Cardiac muscle cell (in vitro differentiated cells and primary cell): ENCODE data around the gene FGF1. TPM values are rescaled to one million over a fixed set of nuclear protein-coding genes. Genes with fewer than 3 reads are reported as not detected.

ENCODE experiments used
- DNase-seq, 2 donors: peaks; one replicate each; pipeline versions ENCODE4 v3.0.0 to v3.0.0-alpha.2; 2010 to 2017; ENCODE audit warnings: low read depth in 1 of 2, low spot score in 1 of 2
- H3K27ac ChIP-seq: fragments of 200-600 bp; sonication (generic); 2 replicates; pipeline ENCODE4 v1.5.1; 2016
- H3K27me3 ChIP-seq: fragments of 200-600 bp; sonication (generic); 2 replicates; pipeline ENCODE4 v1.6.0; 2016; ENCODE audit warnings: control low read depth
- H3K36me3 ChIP-seq: fragments of 200-600 bp; sonication (generic); 2 replicates; pipeline ENCODE4 v1.5.1; 2016; ENCODE audit warnings: control low read depth
- H3K4me1 ChIP-seq: fragments of 200-600 bp; sonication (generic); 2 replicates; pipeline ENCODE4 v1.8.1; 2017; ENCODE audit warnings: low read depth, mild to moderate bottlenecking, mixed run types
- H3K4me3 ChIP-seq: fragments of 200-600 bp; sonication (generic); 2 replicates; pipeline ENCODE4 v1.5.1; 2016; ENCODE audit warnings: mild to moderate bottlenecking
- H3K9me3 ChIP-seq: fragments of 200-600 bp; sonication (generic); 2 replicates; pipeline ENCODE4 v1.5.1; 2017; ENCODE audit warnings: low read depth, mild to moderate bottlenecking, control low read depth
- CTCF ChIP-seq: IDR thresholded peaks from 2 replicates; pipeline ENCODE4 v1.5.1; 2012; ENCODE audit warnings: low read depth, mild to moderate bottlenecking, low read length
- polyA plus RNA-seq: library from polyadenylated mRNA; unstranded; fragments of >200 nt; fragmentation: Nextera tagmentation; extraction: Ambion mirVana; gene quantifications from 2 replicates; pipeline ENCODE4 v1.2.1, GENCODE V29; 2016
- total RNA-seq: library from RNA; depleted of rRNA; stranded (reverse); fragments of >200 nt; gene quantifications from 2 replicates; pipeline ENCODE4 v1.2.3, GENCODE V29; 2016

Gene FGF1
- total and polyA plus RNA-seq, 2 experiments from 2014 or later = not detected

GRCh38 chr5:142655339-142656267 is 30.3 kb downstream of the FGF1 start:
- Histone ChIP-seq H3K4me3 (no peak overlapping the region), H3K27me3 (no peaks in the 10 kb centered on the region), H3K36me3 (no peaks in the 10 kb centered on the region), H3K4me1 (peaks cover 10% of the 10 kb centered on the region), H3K27ac (no peak overlapping the region), H3K9me3 (no peaks in the 10 kb centered on the region)
- peak; percentile 99 for TF ChIP-seq CTCF
- peak; percentile 86 to 92 for DNase-seq

GRCh38 chr5:142654578-142655058 is 31.3 kb downstream of the FGF1 start:
- Histone ChIP-seq H3K27me3 (no peaks in the 10 kb centered on the region), H3K4me1 (peaks cover 10% of the 10 kb centered on the region), H3K9me3 (no peaks in the 10 kb centered on the region), H3K27ac (no peak overlapping the region), H3K4me3 (no peak overlapping the region), H3K36me3 (no peaks in the 10 kb centered on the region)
- DNase-seq = no peak
- TF ChIP-seq CTCF = no peak

GRCh38 chr5:142653321-142653720 is 32.6 kb downstream of the FGF1 start:
- no peak for TF ChIP-seq CTCF
- no peak for DNase-seq
- H3K36me3 ChIP-seq = no peaks in the 10 kb centered on the region
- no peaks in the 10 kb centered on the region for H3K27me3 ChIP-seq
- H3K9me3 ChIP-seq = no peaks in the 10 kb centered on the region
- H3K4me1 ChIP-seq = peaks cover 6% of the 10 kb centered on the region
- no peak overlapping the region for H3K27ac ChIP-seq
- H3K4me3 ChIP-seq = no peak overlapping the region

- no peak overlapping the region for H3K27ac ChIP-seq
- no peak for TF ChIP-seq CTCF
- DNase-seq = no peak
- no peaks in the 10 kb centered on the region for H3K9me3 ChIP-seq
- no peak overlapping the region for H3K4me3 ChIP-seq
- H3K36me3 ChIP-seq = no peaks in the 10 kb centered on the region
- H3K27me3 ChIP-seq = no peaks in the 10 kb centered on the region
- peaks cover 6% of the 10 kb centered on the region for H3K4me1 ChIP-seq
Measured at GRCh38 chr5:142652563-142652962, 33.3 kb downstream of the FGF1 start.

GRCh38 chr5:142650881-142651280 is 35.0 kb downstream of the FGF1 start:
- DNase-seq = no peak
- peaks cover 1% of the 10 kb centered on the region for H3K4me1 ChIP-seq
- no peak for TF ChIP-seq CTCF
- no peaks in the 10 kb centered on the region for H3K36me3 ChIP-seq
- H3K9me3 ChIP-seq = no peaks in the 10 kb centered on the region
- H3K27ac ChIP-seq = no peak overlapping the region
- H3K27me3 ChIP-seq = no peaks in the 10 kb centered on the region
- H3K4me3 ChIP-seq = no peak overlapping the region
